Epidermal melanocyte (primary cell): ENCODE measurements around the gene ATP1B3.
"Not testable (repeated sequence)": the region's sequence is repeated elsewhere in the genome, so short reads cannot be mapped to it uniquely, and the experiment has no call there.

Source experiments
- DNase-seq: peaks from one replicate; pipeline ENCODE4 v3.0.0; 2011; ENCODE audit warnings: low spot score; ENCODE audit not compliant: insufficient read length

Gene ATP1B3

GRCh38 chr3:141941093-141941492 lies 64.7 kb downstream of the ATP1B3 start:
- no peak for DNase-seq

GRCh38 chr3:141942006-141942405 lies 65.6 kb downstream of the ATP1B3 start:
- no peak for DNase-seq

- DNase-seq: no peak
Measured at GRCh38 chr3:141945726-141946485, 69.5 kb downstream of the ATP1B3 start.

- no peak for DNase-seq
Measured at GRCh38 chr3:141949399-141949798, 73.0 kb downstream of the ATP1B3 start.

GRCh38 chr3:141949972-141950371 lies 73.5 kb downstream of the ATP1B3 start:
- no peak for DNase-seq

- no peak for DNase-seq
Measured at GRCh38 chr3:141950572-141951493, 74.4 kb downstream of the ATP1B3 start.

GRCh38 chr3:141952611-141953010 lies 76.2 kb downstream of the ATP1B3 start:
- no peak for DNase-seq

- peak; percentile 41 for DNase-seq
Measured at GRCh38 chr3:141955175-141955574, 78.7 kb downstream of the ATP1B3 start.

- DNase-seq: no peak
Measured at GRCh38 chr3:141959589-141960554, 83.4 kb downstream of the ATP1B3 start.

GRCh38 chr3:141960731-141961130 lies 84.3 kb downstream of the ATP1B3 start:
- DNase-seq: no peak

GRCh38 chr3:141963301-141963700 lies 86.9 kb downstream of the ATP1B3 start:
- no peak for DNase-seq

- DNase-seq: no peak
Measured at GRCh38 chr3:141965471-141965870, 89.0 kb downstream of the ATP1B3 start.

GRCh38 chr3:141969711-141970110 lies 93.3 kb downstream of the ATP1B3 start:
- no peak for DNase-seq

- no peak for DNase-seq
Measured at GRCh38 chr3:141971571-141971970, 95.1 kb downstream of the ATP1B3 start.

- no peak for DNase-seq
Measured at GRCh38 chr3:141972399-141972798, 96.0 kb downstream of the ATP1B3 start.

GRCh38 chr3:141974777-141975176 lies 98.3 kb downstream of the ATP1B3 start:
- DNase-seq: not testable (repeated sequence)
